Cardiac fibroblast (primary cell): ENCODE data around the gene LBHD2.
"Not testable (repeated sequence)": the region's sequence is repeated elsewhere in the genome, so short reads cannot be mapped to it uniquely, and the experiment has no call there.

Experiments
- DNase-seq, 2 donors: peaks; one replicate each; pipeline versions ENCODE4 v3.0.0 to v3.0.0-alpha.2; 2010; ENCODE audit warnings: low read depth in 2 of 2
- H3K4me3 ChIP-seq, 2 donors: replicated peaks in 1 of 2; 1 replicate in 1 of 2; 2 replicates in 1 of 2; pipeline ENCODE4 v1.5.1; 2011; ENCODE audit warnings: low read depth in 2 of 2, low read length in 2 of 2, mild to moderate bottlenecking in 2 of 2, moderate library complexity in 1 of 2
- TF ChIP-seq, protein P1 (sequence below): IDR thresholded peaks from one replicate; pipeline ENCODE4 v1.5.1; 2011; ENCODE audit warnings: low read depth, mild to moderate bottlenecking, low read length, inconsistent platforms

The LBHD2 gene

DNA sequence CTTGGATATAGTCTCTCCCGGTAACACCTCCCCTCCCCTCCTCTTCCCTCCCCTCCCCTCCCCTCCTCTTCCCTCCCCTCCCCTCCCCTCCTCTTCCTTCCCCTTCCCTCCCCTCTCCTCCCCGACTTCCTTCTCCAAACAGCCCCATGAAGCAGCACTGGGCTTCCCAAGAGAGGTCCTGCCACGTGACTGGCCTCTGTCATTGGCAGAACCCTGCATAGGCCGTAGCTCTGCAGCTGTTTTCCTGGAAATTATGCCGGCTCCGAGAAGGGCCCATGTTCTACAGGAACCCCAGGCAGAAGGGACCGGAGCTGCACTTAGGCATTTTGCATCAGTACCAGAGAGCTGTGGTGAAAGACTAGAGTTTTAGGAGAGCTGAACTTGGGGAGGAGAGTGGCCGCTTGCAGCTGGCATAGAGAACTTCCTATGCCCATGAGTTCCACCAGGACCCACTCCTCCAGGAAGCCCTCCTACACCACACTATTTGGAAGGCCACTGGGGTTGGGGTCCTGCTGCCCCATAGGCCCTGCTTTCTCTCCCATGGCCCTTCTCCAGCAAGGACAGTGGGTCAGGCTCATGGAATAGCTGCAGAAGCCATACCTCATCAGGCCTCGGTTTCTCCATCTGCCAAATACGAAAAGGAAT lies 34.1 kb downstream of the LBHD2 start:
- DNase-seq = peak; percentile 48 to 83
- H3K4me3 ChIP-seq = no peak overlapping the region

DNA sequence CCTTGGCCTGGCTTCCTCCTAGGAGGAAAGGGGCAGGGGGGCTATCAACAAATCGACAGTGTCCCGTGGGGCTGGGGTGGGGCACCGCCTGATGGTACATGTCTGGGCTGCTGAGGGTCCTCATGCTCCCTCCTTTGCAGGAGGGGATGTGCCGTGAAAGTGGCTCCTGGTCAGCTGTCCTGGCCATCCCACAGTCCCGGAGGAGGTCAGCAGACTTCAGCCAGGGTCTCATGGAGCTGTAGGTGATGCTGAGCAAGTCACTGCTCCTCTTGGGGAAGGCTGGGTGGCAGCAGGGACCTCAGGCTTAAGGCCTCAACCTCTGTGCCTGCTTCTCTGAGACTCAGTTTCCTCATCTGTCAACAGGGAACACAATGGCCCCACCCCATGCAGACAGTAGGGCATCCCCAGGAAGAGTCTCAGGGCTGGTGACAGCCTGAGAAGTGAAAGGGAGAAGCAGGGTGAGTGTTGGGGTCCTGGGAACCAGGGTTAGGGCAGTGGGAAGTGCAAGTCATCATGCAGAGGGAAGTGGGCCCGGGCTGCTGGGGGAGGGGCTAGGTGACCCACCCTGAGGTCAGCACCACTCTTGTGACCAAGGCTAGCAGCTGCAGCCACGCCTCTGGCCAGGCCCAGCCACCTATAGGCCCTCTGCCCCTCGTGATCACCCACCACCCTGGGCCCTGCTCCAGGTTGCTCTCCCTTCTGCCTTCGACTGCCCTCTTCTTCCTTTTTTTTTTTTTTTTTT lies 34.8 kb downstream of the LBHD2 start:
- TF ChIP-seq, protein P1, sequence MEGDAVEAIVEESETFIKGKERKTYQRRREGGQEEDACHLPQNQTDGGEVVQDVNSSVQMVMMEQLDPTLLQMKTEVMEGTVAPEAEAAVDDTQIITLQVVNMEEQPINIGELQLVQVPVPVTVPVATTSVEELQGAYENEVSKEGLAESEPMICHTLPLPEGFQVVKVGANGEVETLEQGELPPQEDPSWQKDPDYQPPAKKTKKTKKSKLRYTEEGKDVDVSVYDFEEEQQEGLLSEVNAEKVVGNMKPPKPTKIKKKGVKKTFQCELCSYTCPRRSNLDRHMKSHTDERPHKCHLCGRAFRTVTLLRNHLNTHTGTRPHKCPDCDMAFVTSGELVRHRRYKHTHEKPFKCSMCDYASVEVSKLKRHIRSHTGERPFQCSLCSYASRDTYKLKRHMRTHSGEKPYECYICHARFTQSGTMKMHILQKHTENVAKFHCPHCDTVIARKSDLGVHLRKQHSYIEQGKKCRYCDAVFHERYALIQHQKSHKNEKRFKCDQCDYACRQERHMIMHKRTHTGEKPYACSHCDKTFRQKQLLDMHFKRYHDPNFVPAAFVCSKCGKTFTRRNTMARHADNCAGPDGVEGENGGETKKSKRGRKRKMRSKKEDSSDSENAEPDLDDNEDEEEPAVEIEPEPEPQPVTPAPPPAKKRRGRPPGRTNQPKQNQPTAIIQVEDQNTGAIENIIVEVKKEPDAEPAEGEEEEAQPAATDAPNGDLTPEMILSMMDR = no peak
- H3K4me3 ChIP-seq = no peak overlapping the region
- no peak for DNase-seq

More for the DNA sequence above, 34.1 kb downstream of the LBHD2 start:
- TF ChIP-seq, protein P1 = no peak

DNA sequence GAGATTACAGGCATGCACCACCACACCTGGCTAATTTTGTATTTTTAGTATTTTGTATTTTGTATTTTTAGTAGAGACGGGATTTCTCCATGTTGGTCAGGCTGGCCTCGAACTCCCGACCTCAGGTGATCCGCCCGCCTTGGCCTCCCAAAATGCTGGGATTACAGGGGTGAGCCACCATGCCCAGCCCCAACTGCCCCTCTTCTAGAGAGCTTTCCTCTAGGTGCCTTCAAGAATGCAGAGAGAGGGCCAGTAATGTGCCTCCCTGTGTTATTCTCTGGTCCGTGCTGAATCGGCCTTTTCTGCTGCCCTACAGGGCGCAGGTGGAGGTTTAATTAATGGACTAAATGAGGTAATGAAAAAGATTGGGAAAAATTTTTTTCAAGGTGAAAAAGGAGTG lies 35.5 kb downstream of the LBHD2 start:
- DNase-seq, H3K4me3 ChIP-seq: not testable (repeated sequence)

DNA sequence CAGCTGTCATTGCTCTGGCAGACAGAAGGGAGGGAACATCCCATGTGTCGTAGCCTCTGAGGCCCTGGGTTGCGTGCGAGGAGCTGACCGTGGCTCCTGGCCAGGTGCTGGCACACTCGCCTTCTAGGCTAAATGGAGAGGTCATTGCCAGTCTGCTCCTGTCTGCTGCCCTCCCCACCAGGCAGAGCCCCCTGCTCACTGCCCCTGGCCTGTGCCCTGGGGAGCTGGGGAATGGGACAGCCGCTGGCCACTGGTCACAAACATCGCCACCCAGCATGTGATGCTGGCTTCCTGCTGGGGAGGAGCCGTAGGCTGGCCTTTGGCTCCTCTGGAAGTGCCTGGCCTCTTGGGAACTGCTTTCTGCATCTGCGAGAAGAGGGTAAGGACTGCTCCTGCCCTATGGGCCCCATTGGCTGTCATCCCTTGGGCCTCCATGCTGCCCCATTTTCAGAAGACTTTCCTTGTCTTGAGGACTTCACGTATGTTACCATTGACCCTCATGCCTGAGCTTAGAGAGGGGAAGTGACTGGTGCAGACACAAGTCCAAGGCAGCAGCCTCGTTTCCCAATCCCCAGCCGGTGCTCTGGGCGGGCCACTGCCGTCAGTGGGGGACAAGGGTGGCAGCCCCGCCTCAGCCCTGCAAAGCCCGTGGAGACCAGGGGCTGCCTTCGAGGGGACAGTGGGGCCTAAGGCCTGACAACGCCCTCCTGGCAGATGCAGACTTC lies 37.3 kb downstream of the LBHD2 start:
- TF ChIP-seq, protein P1 = no peak
- H3K4me3 ChIP-seq = no peak overlapping the region
- DNase-seq = peak; percentile 56 to 72

DNA sequence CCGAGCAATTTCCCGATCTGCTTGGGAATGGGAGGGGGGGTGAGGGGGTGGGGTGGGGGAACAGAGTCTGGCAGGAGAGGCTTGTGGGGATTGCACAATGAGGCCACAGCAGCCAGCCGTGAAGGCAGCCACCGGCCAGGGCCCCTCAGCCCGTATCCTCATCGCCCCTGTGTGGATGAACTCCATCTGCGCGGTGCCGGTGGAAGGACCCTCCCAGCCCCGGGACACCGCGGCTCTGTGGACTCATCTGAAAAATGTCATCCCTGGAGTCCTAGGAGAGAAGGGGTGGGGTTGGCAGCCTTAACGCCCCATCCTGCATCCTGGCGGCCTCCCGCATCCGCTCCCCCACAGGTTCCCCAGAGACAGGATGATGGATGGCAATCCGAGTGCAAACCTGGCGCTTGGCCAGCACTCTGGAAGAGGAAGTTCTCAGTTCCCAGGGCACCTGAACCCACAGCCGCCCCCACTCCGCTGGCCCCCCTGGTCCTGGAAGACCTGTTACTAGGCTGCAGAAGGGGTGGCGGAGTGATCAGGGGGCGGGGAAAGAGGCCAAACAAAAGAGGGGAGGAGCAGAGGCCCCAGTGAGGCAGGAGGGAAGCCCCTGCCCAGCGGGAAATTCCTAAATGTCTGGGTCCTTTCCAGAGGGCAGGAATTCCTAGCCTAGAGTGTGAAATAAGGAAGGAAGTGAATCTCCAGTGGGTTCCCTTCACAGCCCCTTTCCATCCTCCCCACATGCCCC lies 38.0 kb downstream of the LBHD2 start:
- TF ChIP-seq, protein P1 = no peak
- peak; percentile 88 to 97 for DNase-seq
- peak overlapping the region in 1 of 2 donors; percentile 7 for H3K4me3 ChIP-seq

DNA sequence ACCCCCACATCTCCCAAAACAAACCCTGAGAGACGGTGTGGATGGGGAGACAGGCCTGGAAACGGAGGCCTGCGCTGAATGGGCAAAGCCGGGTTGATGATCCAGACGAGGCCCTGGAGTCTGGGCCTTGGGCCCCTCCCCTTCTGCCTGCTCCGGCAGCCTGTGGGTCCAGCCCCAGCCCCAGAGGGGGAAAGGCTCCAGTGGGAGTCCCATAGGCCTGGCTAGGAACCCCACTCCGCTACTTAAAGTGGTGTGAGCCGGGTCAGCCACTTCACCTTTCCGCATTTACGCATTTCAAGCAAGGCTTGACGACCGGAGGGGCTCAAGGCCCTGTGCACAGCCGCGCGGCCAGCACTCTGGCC lies 38.6 kb downstream of the LBHD2 start:
- peak overlapping the region in 1 of 2 donors; percentile 67 for H3K4me3 ChIP-seq
- no peak for DNase-seq
- TF ChIP-seq, protein P1 = no peak
